ENCODE data around the gene C3orf38.
"Not testable (repeated sequence)": the region's sequence is repeated elsewhere in the genome, so short reads cannot be mapped to it uniquely, and the experiment has no call there.

Gene C3orf38

GRCh38 chr3:88152841-88153240, 3.1 kb downstream of the C3orf38 start:
- no peak for DNase-seq (ENCODE audit: low read depth)

- DNase-seq (ENCODE audit: low read depth): no peak
Observed at GRCh38 chr3:88166419-88166971, 16.7 kb downstream of the C3orf38 start.

GRCh38 chr3:88167173-88167572, 17.4 kb downstream of the C3orf38 start:
- no peak for DNase-seq (ENCODE audit: low read depth)

- no peak for DNase-seq (ENCODE audit: low read depth)
Observed at GRCh38 chr3:88167704-88168103, 17.9 kb downstream of the C3orf38 start.

- no peak for DNase-seq (ENCODE audit: low read depth)
Observed at GRCh38 chr3:88168171-88168570, 18.4 kb downstream of the C3orf38 start.

GRCh38 chr3:88180398-88180999, 30.7 kb downstream of the C3orf38 start:
- no peak for DNase-seq (ENCODE audit: low read depth)

GRCh38 chr3:88182165-88182918, 32.6 kb downstream of the C3orf38 start:
- not testable (repeated sequence) for DNase-seq (ENCODE audit: low read depth)

- peak; percentile 26 for DNase-seq (ENCODE audit: low read depth)
Observed at GRCh38 chr3:88188436-88188835, 38.7 kb downstream of the C3orf38 start.

- no peak for DNase-seq (ENCODE audit: low read depth)
Observed at GRCh38 chr3:88189361-88189810, 39.6 kb downstream of the C3orf38 start.

GRCh38 chr3:88191872-88192409, 42.2 kb downstream of the C3orf38 start:
- DNase-seq (ENCODE audit: low read depth): no peak

GRCh38 chr3:88192631-88193030, 42.9 kb downstream of the C3orf38 start:
- no peak for DNase-seq (ENCODE audit: low read depth)

- DNase-seq (ENCODE audit: low read depth): no peak
Observed at GRCh38 chr3:88195951-88196434, 46.2 kb downstream of the C3orf38 start.

GRCh38 chr3:88198121-88198520, 48.4 kb downstream of the C3orf38 start:
- no peak for DNase-seq (ENCODE audit: low read depth)

GRCh38 chr3:88203642-88204055, 53.9 kb downstream of the C3orf38 start:
- DNase-seq (ENCODE audit: low read depth): peak; percentile 58
